ENCODE results near the gene CCIN. TPM values are rescaled to one million over a fixed set of nuclear protein-coding genes. Genes with fewer than 3 reads are reported as not detected.

CCIN gene
- total and polyA plus RNA-seq, 9 of the 15 experiments (the other 6 are each of a cell fraction or from before 2014, with no cell fraction given): not detected

DNA sequence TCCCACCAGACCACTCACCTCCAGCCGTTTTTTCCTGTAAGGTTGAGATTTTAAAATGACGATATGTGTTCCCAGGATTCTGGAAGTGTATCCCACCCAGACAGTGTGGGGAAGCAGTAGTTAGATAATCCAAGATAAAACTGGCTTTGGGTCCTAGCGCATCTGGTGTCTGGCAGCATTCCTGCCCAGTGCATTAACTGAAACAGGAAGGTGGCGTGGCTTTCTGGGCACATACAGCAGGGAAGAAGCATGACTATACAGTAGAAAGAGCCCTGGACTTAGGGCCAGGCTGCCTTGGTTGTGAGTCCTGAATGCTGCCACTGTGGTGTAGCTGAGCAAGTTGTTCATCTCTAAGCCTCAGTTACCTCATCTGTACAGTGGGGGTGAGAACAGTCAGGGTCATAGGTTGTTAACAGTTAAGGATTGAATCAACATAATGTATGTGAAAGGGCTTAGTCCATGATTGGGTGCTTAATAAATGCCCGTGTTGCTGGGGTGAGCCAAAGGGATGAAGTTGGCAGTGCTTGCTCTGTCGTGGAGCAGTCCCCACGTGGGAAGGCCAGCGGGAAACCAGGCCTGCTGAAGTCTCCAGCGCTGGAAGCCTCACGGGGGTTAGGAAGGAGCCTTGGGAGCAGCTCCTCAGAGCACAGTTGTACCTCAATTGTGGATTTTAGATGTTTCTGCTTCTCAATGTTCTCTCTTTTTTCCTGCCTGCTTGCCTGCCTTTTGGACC is 39.5 kb downstream of the CCIN start:
- no peak overlapping the region; a peak in 1 of 4 replicates for H3K9ac ChIP-seq (ENCODE audit: insufficient read depth in 1 of 2, low read depth in 2 of 2, low read length in 2 of 2)
- H3K36me3 ChIP-seq (ENCODE audit: control insufficient read depth, insufficient read depth, low read length): peaks cover 94% of the 10 kb centered on the region
- peaks cover 6% of the 10 kb centered on the region; the same call in 1 of the 2 replicates for H4K20me1 ChIP-seq (replicated peaks; ENCODE audit: control insufficient read depth, insufficient read depth, low read length)
- no peaks in the 10 kb centered on the region for H3K9me1 ChIP-seq (ENCODE audit: control insufficient read depth, insufficient read depth, low read length)
- H3K4me3 ChIP-seq: no peak overlapping the region
- no peak overlapping the region for H2AFZ ChIP-seq (ENCODE audit: low read depth, low read length)
- WGBS (ENCODE audit: insufficient coverage, low coverage, missing lambda C conversion rate): 87% methylated on average over 7 of the region's 10 CpGs
- H3K9me3 ChIP-seq (replicated peaks; ENCODE audit: control insufficient read depth, insufficient read depth, low read depth, low read length): no peaks in the 10 kb centered on the region
- H3K27me3 ChIP-seq (ENCODE audit: control insufficient read depth in 2 of 2, insufficient read depth in 2 of 2, low read length in 2 of 2): no peaks in the 10 kb centered on the region
- no TSS peak for BruUV-seq (replicated peaks)
- in situ Hi-C loops (cut with MboI) (no loop called here), intact Hi-C loops (cut with micrococcal nuclease) (no loop called here)
- no peak overlapping the region for H3K4me2 ChIP-seq (ENCODE audit: insufficient read depth, low read length)
- H3K4me1 ChIP-seq (replicated peaks in 1 of 2; ENCODE audit: control insufficient read depth in 2 of 2, insufficient read depth in 2 of 2, low read length in 2 of 2): peaks cover 0 to 15% of the 10 kb centered on the region in 2 experiments; a peak in 3 of 5 replicates
- ChIA-PET CTCF (ENCODE audit: low intra/inter-chr PET ratio) (no interaction called here), POLR2A (no interaction called here)
- no peak for DNase-seq (ENCODE audit: extremely low read depth in 1 of 4, low spot score in 3 of 4)
- H3K27ac ChIP-seq (ENCODE audit: extremely low read depth, low read depth, low read length): peak overlapping the region; percentile 59; the same call in 1 of the 3 replicates
- H3K79me2 ChIP-seq (ENCODE audit: control insufficient read depth, insufficient read depth, low read length): peaks cover 28% of the 10 kb centered on the region
- FAIRE-seq: no peak
- ATAC-seq: no peak
- TF ChIP-seq CREM (IDR thresholded peaks at IDR 0.05; ENCODE audit: low read depth) (no peak), BACH1 (tag; IDR thresholded peaks at IDR 0.05) (no peak), CBX3 (IDR thresholded peaks at IDR 0.05; ENCODE audit: borderline replicate concordance in 1 of 2, low read length in 2 of 2) (no peak), HDAC2 (IDR thresholded peaks at IDR 0.05) (no peak), CHD2 (IDR thresholded peaks at IDR 0.05; ENCODE audit: low read depth, low read length) (no peak), MED1 (CRISPR knock-in tag; IDR thresholded peaks at IDR 0.05; ENCODE audit: borderline replicate concordance) (no peak), COPS2 (conservative IDR thresholded peaks at IDR 0.05) (no peak), ZNF77 (CRISPR knock-in tag; IDR thresholded peaks at IDR 0.05) (no peak), BRF1 (IDR thresholded peaks at IDR 0.05; ENCODE audit: borderline replicate concordance, extremely low read depth, insufficient read length) (no peak), TAF1 (IDR thresholded peaks at IDR 0.05; ENCODE audit: control insufficient read depth, extremely low read depth, insufficient read depth, low read length, severe bottlenecking) (no peak), CXXC5 (CRISPR knock-in tag; IDR thresholded peaks at IDR 0.05) (no peak), ZKSCAN8 (CRISPR knock-in tag; IDR thresholded peaks at IDR 0.05) (no peak)
- TF ChIP-seq, protein P1, sequence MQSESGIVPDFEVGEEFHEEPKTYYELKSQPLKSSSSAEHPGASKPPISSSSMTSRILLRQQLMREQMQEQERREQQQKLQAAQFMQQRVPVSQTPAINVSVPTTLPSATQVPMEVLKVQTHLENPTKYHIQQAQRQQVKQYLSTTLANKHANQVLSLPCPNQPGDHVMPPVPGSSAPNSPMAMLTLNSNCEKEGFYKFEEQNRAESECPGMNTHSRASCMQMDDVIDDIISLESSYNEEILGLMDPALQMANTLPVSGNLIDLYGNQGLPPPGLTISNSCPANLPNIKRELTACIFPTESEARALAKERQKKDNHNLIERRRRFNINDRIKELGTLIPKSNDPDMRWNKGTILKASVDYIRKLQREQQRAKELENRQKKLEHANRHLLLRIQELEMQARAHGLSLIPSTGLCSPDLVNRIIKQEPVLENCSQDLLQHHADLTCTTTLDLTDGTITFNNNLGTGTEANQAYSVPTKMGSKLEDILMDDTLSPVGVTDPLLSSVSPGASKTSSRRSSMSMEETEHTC (IDR thresholded peaks at IDR 0.05): no peak
- TF ChIP-seq, protein P2, sequence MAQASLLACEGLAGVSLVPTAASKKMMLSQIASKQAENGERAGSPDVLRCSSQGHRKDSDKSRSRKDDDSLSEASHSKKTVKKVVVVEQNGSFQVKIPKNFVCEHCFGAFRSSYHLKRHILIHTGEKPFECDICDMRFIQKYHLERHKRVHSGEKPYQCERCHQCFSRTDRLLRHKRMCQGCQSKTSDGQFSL (CRISPR knock-in tag; IDR thresholded peaks at IDR 0.05): no peak
- TF ChIP-seq, protein P2 (tag; IDR thresholded peaks at IDR 0.05): no peak
- TF ChIP-seq, protein P3, sequence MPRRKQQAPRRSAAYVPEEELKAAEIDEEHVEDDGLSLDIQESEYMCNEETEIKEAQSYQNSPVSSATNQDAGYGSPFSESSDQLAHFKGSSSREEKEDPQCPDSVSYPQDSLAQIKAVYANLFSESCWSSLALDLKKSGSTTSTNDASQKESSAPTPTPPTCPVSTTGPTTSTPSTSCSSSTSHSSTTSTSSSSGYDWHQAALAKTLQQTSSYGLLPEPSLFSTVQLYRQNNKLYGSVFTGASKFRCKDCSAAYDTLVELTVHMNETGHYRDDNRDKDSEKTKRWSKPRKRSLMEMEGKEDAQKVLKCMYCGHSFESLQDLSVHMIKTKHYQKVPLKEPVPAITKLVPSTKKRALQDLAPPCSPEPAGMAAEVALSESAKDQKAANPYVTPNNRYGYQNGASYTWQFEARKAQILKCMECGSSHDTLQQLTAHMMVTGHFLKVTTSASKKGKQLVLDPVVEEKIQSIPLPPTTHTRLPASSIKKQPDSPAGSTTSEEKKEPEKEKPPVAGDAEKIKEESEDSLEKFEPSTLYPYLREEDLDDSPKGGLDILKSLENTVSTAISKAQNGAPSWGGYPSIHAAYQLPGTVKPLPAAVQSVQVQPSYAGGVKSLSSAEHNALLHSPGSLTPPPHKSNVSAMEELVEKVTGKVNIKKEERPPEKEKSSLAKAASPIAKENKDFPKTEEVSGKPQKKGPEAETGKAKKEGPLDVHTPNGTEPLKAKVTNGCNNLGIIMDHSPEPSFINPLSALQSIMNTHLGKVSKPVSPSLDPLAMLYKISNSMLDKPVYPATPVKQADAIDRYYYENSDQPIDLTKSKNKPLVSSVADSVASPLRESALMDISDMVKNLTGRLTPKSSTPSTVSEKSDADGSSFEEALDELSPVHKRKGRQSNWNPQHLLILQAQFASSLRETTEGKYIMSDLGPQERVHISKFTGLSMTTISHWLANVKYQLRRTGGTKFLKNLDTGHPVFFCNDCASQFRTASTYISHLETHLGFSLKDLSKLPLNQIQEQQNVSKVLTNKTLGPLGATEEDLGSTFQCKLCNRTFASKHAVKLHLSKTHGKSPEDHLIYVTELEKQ (CRISPR knock-in tag; IDR thresholded peaks at IDR 0.05): no peak
- TF ChIP-seq, protein P4, sequence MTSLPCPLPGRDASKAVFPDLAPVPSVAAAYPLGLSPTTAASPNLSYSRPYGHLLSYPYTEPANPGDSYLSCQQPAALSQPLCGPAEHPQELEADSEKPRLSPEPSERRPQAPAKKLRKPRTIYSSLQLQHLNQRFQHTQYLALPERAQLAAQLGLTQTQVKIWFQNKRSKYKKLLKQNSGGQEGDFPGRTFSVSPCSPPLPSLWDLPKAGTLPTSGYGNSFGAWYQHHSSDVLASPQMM (CRISPR knock-in tag; IDR thresholded peaks at IDR 0.05): no peak

All from K562 (cell line).